Renal pelvis (tissue), 4 donors: ENCODE measurements around the gene MAPK1. TPM values are rescaled to one million over a fixed set of nuclear protein-coding genes. Genes with fewer than 3 reads are reported as not detected.
"Not testable (repeated sequence)": the region's sequence is repeated elsewhere in the genome, so short reads cannot be mapped to it uniquely, and the experiment has no call there.

Source experiments
- DNase-seq: peaks from one replicate; pipeline ENCODE4 v3.0.0-alpha.2; 2013
- polyA plus RNA-seq, 3 donors: library from polyadenylated mRNA; unstranded; fragments of 120-200 nt; gene quantifications; one replicate each; pipeline ENCODE4 v1.2.1, GENCODE V29; 2013; ENCODE audit not compliant: insufficient read length in 3 of 3

MAPK1 gene
- polyA plus RNA-seq, 3 donors = 126 to 135 (median 134) TPM

- no peak for DNase-seq
Observed at GRCh38 chr22:21824445-21824912, 43.0 kb downstream of the MAPK1 start.

- no peak for DNase-seq
Observed at GRCh38 chr22:21823740-21824444, 43.6 kb downstream of the MAPK1 start.

- no peak for DNase-seq
Observed at GRCh38 chr22:21819183-21819770, 48.2 kb downstream of the MAPK1 start.

GRCh38 chr22:21818487-21819182 lies 48.8 kb downstream of the MAPK1 start:
- no peak for DNase-seq

- not testable (repeated sequence) for DNase-seq
Observed at GRCh38 chr22:21817497-21817853, 50.0 kb downstream of the MAPK1 start.

GRCh38 chr22:21816787-21817496 lies 50.5 kb downstream of the MAPK1 start:
- DNase-seq = peak; percentile 82

GRCh38 chr22:21816472-21816786 lies 51.0 kb downstream of the MAPK1 start:
- no peak for DNase-seq

GRCh38 chr22:21815958-21816357 lies 51.5 kb downstream of the MAPK1 start:
- no peak for DNase-seq

GRCh38 chr22:21815357-21815756 lies 52.1 kb downstream of the MAPK1 start:
- DNase-seq = no peak

GRCh38 chr22:21811982-21812381 lies 55.5 kb downstream of the MAPK1 start:
- DNase-seq = no peak

- DNase-seq = no peak
Observed at GRCh38 chr22:21807544-21808529, 59.6 kb downstream of the MAPK1 start.

GRCh38 chr22:21805325-21805724 lies 62.1 kb downstream of the MAPK1 start:
- not testable (repeated sequence) for DNase-seq

- no peak for DNase-seq
Observed at GRCh38 chr22:21803811-21804249, 63.6 kb downstream of the MAPK1 start.

GRCh38 chr22:21802673-21803072 lies 64.8 kb downstream of the MAPK1 start:
- no peak for DNase-seq

GRCh38 chr22:21802056-21802455 lies 65.4 kb downstream of the MAPK1 start:
- DNase-seq = no peak

GRCh38 chr22:21801304-21801644 lies 66.2 kb downstream of the MAPK1 start:
- DNase-seq = not testable (repeated sequence)

- no peak for DNase-seq
Observed at GRCh38 chr22:21800552-21801303, 66.7 kb downstream of the MAPK1 start.

GRCh38 chr22:21797444-21798221 lies 69.8 kb downstream of the MAPK1 start:
- no peak for DNase-seq

GRCh38 chr22:21796863-21797262 lies 70.6 kb downstream of the MAPK1 start:
- DNase-seq = no peak

GRCh38 chr22:21796231-21796630 lies 71.2 kb downstream of the MAPK1 start:
- DNase-seq = no peak
